COLO668 (cell line): ENCODE results near the gene CASZ1.

ENCODE experiments used
- DNase-seq: peaks from one replicate; lab custom pipeline; 2025; ENCODE audit not compliant: unreplicated experiment; lab: John Stamatoyannopoulos, UW

Gene CASZ1

DNA sequence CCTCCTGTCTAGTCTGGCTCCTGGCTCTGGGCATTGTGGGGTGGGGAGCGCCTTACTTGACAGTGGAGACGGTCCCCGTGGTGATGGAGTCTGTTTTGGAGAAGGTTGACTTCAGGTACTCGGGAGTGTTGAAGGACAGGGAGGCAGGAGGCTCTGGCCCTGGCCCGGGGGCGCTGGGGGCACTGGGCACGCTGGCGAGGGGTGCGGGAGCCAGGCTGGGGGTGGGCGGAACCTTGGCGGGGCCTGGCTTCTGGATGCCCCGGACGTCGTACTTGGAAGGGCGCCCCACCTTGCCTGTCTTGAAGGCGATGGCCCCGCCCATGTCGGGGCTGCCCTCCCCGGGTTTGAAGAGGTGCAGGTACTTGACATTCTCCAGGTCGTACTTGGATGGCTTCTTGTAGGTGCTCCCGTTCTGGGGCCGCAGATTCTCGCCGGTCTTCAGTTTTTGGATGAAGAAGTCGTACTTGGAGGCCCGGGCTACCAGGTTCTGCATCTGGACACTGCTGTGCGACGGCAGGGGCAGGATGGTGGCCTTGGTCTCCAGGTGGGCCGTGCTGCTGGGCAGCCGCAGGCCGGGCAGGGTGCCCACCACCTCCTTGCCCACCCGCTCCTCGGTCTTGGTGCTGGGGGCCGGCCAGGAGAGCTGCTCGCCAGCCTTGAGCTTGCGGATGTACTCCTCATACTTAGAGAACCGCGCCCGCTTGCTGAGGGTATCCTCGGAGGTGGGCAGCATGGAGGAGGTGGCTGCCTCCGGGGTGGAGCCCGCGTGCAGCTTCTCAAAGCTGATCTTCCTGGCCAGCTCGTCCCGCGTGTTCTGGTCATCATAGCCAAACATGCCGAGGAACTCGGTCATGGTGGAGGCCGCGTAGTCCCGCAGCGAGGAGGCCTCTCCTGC lies 136.6 kb downstream of the CASZ1 start:
- DNase-seq, result no peak

DNA sequence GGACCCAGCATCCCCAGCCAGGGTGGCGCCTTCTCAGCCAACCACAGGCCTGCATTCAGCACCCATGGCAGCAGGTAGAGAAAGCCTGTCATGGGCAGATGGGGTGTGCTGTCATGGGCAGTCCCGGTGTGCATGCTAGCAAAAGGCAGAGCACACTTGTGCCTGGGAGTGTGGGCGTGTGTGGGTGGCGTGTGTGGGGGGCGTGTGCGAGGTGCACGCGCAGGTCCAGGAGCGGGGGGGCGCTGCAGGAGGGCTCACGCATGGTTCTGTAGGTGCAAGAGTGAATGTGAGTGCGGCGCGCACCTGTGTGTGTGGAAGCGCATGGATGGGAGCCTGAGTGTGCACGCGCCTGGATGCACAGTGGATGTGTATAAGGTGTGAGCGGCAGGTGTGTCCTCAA lies 137.2 kb downstream of the CASZ1 start:
- DNase-seq, result no peak

DNA sequence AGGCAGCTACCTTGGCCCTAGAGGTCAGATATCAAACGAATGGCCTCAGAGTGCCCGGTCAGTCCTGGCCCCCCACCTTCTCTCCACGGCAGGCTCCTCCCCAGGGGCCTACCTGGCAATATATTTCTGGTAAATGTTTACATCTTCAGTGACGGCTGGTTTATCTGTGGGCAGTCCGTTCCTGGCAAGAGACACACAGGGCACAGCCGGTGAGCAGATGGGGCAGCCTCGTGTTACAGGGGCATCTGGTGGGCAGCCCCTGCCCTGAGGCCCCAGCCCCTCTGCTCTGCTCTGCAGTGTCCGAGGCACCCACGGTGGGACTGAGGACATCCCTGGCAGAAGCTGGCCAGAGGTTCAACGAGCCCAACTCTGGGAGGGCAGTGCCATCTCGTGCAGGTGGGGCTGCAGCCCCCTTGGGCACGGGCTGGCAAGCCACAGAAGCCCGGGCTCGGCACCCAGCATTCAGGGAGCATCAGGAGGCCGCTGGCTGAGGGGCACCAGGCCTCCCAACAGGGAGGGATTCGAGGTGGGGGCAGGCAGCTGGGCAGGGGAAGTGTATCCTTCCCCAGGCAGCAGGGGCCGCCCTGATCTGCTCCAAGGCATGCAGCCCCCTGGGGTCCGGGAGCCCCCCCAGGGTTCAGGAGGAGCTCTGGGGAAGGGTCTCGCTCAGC lies 137.9 kb downstream of the CASZ1 start:
- DNase-seq, result no peak

DNA sequence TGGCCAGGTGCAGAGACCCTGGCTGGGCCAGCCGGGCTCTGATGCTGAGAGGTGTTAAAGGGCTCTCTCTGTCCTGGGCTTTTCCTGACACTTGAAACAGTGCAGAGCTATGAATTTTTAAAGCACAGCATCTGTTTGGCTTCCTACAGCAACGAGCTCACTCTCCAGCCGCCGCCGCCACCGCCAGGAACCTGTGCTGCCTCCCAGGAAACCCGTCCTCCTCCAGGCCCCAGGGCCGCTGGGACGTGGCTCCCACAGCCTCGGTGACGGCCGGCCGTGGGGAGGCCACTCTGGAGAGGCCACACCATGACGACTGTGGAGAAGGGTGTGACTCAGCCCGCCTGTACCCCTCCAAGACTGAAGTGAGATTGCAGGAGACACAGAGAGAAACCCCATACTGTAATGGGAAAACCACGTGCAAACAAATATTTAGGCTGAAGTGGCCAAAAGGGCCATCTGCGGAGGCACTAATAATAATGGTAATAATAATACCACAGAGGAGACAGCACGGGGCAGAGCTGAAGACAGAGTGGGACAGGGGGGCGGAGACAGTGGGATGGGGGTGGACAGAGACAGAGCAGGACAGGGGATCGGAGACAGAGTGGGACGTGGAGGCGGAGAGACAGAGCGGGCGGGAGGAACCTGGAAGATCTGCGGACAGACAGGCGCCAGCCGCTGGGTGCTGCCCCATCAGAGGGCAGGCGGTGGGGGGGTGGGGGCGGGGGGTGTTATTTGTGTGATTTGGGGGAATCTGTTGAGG lies 139.2 kb downstream of the CASZ1 start:
- no peak for DNase-seq

DNA sequence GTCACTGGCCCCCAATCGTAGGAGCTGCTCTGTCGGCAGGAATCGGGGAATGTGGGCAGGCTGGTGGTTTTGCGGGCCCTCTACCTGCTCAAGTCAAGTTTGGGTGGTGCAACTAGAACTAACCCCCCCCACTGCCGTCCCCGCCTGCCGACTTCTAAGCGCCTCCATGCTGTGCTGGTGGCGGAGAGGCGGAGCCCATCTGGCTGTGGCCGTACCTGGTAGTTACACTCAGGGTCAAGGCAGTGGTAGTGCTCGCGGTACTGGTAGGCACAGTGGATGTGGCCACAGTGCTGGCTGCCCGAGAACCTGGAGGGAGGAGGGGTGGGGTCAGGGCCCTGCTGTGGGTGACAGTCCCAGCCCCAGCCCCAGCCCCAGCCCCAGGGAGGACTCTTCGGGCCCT lies 140.0 kb downstream of the CASZ1 start:
- DNase-seq, result no peak

DNA sequence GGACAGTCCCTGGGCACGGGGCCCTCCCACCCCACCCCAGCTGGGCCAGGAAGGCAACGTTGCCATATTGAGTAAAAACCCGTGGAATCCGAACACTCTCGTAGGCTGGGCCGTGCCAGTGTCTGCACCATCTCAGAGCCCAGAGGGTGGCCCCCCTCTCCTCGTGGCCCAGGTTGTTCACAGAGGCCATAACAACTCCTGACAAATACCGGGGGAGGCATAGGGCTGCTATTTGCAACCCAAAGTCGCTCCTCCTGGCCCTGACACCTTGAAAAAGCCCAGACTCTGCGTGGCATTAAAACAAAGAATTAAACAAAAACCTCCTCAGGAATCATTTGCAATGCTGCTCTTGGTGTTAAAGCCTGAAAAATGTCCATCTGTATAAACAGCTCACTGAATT lies 141.4 kb downstream of the CASZ1 start:
- DNase-seq, result no peak

DNA sequence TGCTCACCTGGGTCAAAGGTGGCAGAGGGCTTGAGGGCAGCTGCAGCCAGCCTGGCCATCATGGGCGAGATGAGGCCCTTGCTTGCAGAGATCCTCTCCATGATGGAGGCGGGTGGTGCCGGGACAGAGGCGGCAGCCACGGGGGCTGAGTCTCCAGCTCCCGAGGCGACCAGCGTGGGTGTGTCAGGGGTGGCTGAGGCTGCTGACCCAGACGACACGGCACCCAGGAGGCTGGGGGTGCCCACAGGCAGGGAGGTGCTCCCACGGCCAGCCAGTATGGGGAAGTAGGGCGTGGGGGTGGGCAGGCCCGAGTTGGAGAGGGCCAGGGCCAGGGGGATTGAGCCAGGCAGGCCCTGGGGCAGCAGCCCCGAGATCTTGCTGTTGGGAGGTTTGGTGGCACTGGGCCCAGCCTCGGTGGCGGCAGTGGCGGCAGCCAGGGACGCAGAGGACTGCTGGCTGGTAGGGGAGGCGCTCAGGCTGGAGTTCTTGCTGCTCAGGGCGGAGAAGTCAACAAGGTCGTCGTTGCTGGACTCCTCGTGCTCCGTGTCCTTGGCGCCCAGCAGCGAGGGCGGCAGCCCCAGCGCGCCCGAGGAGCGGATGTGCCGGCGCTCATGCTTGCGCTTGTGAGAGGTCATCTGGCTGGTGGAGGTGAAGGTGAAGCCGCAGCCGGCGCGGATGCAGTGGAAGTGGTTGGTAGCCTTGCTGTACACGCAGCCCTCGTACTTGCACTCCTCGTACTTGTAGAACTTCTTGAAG lies 142.9 kb downstream of the CASZ1 start:
- no peak for DNase-seq

DNA sequence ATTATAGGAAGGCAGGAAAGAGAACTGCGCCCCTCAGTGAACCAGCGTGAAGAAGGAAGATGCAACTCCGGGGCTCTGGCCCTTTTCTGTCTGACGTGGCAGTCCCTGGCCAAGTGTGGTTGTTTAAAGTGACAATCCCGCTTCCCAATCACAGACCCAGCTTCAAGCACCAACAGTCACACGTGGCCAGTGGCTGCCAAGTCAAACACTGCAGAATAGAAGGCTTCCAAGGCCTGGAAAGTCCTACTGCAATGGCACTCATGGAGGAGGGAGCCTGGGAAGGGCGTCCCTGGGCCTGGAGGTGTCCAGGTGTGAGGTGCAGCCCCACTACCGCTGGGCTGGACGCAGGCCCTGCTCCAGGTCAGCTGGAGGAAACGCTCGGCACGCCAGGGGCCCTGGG lies 143.8 kb downstream of the CASZ1 start:
- DNase-seq, result no peak

DNA sequence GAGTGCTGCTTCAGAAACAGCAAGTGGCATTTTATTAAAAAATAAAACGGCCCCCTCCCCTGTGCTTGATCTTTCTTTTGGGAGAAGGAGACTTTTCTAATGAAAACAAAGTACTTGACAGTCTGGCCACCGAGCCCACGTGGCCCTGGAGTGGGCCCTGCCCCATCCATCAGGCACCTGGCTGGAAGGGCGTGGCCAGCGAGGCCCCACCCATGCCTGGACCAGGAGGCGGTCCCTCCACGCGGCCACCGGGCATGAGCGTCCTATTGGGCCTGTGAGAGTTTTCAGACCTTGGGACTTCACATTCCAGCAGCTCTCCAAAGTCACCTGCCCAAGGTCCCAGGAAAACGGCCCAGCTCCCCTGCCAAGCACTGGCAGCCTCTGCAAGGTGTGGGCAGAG lies 144.7 kb downstream of the CASZ1 start:
- DNase-seq, result peak; percentile 81

DNA sequence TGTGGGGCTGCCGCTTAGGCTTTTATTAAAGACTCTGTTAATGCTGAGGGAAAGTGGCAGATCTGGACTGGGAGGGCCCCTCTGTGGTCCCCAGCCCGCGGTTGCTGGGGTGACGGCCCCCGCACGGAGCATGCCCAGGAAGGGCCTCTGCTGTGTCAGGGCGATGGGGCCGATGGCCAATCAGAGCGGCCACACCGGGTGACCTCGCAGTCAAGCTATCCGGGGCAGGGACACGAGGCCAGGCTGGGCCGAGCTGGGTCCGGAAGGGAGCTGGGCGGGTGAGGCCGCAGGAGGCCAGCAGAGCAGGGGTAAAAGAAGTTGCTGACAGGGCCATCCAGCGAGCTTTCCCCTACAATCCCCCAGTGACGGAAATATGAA lies 145.1 kb downstream of the CASZ1 start:
- no peak for DNase-seq

DNA sequence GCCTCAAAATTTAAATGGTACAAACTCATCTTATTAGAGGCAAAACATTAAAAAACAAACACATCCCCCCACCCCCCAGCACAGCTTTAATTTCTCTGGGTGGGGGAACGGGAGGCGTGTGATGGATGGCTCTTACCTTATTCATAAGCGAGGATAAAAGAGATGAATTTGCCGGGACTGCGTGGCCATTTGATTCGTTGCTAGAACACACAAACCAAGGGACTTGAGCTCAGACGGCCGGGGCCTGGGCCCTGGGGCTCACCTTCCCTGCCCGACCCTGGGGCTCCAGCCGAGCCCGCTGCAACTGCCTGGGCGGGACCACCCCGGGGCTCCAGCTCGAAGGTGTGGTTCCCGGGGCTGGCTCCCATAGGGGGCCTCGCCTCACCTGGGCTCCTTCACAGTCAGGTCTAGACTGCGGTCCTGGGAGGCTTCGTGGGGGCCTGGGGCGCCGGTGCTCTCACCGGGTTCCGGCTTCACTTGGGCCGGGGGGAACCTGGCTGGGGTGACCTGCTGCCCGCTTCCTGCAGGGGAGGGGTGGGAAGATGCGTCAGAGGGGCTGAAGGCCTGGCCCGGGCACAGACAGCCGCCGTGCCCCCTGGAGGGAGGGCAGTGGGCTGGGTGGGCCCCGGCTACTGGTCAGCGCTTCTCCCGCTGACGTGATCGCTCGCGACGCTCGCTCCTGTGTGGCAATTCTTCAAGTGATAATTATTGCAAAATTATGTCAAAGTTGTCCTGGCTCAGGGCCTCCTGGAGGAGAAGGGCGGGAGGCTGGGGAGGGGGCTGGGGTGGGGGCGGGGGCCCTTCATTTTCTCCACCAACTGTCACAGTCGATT lies 145.7 kb downstream of the CASZ1 start:
- DNase-seq, result no peak

DNA sequence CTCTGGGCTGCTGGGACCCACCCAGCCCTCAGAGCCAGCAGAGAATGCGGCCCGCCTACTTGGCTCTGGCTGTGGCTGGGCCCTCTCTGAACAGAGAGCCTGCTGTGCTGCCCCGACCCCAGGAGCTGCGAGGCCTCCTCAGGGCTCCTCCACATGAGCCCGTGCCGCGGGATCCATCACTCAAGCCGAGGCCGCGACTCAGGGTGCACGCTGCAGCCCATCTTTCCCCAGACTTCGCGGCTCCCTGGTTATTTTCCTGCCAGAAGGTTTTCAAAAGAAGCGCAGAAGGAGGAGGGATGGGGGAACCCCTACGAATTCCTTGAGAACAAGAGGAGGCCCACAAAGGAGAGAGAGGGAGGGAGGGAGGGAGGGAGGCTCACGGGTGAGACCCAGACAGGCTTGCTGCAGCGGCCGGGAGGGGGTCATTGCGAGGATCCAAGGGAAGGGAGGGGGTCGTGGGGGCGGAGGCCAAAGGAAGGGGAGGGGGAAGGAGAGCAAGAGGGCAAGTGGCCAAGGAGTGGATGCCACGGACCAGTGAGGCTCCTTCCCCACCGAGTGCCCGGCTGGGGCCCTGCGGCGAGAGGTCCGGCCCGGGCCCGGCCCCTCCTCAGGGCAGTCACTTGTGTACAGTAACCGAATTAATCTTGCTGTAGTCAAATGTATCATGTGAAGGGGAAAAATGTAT lies 146.8 kb downstream of the CASZ1 start:
- DNase-seq, result no peak

DNA sequence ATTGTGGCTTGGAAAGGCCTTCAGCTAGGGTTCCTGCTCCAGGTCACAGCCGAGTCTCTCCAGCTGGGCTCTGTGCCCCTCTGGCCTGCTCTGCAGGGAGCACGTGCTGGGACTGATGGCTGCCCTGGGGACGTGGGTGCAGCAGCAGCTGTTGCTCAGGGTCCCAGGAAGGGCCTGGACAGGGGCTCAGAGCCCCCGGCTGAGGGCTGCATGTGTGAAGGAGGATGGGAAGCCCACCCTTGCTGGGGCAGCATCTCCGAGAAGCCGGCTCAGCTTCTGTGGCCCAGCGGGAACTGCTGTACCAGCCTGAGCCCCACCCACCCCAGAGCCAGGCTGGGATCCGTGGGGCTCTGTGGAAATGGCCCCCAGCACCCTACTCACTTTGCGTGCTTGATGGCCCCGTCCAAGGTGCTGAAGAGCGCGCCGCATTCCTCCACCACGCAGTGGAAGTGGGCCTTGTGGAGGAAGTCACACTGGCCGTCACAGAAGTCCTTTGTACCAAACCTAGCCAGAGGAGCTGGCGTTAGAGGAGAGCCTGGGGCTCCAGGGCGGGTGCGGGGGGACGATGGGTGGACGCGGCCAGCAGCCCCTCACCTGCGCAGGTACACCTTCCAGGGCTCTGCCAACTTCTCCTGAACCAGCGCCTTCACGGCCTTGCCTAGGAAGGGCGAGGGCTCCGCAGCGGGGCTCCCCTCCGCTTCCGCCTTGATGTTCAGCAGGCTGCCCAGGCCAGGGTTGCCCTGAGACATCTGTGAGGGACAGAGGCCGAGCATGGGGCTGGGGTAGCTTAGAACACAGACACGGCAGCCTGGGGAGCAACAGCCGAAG lies 147.5 kb downstream of the CASZ1 start:
- no peak for DNase-seq

DNA sequence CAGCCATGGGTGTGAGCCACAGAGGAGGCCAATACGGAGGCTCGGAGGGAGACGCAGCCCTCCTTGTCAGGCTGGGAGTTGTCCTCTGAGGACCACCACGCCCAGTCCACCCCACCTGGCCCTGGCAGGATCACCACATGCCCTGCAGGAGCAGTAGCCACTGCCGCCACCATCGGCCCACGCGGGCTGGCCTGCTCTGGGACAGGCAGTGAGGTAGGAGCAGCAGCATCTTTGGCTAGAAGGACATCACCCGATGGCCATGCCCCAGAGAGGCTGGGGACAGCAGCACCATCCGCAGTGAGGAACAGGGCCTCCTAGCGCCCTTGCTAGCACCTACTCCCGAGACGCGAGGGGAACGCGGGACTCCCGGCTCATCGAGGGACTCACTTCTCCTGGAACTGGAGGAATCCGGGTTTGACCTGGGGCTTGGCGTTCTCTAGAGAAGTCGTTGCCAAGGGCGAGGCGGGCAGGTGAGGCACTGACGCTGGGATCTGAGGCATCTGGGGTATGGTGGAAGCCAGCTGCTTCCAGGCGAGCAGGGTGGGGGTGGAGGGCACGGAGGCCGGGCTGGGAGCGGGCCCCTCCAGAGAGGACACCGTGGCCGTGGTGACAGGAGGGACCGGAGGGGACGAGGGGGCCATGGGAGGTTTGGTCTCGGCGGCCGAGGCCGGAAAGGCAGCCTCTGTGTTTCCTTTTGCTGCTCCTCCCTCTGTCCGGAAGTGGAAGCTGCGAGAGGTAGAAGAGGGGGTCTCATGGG lies 148.9 kb downstream of the CASZ1 start:
- no peak for DNase-seq

DNA sequence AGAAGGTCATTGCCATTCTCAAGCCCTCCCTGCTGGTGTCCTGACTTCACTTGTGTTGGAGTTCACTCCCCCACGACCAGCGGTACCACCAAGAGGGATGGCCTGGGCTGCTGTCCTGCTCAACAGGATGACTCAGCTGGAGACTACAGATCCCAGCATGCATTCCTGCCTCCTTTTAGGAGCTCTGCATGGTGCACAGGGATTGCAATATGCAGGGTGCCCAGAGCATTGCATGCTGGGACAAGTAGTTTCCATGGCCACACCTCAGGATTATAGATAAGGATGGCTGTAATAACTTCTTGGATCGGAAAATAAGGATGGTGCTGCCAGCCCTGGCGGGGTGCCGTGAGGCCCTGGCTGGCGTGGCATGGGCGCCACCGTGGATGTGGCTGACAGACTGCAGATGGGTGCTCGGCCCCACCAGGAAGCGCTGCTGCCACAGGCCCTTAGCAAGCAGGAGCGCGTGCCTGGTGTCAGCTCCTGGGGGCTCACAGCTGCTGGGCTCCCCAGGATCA lies 150.0 kb downstream of the CASZ1 start:
- peak; percentile 46 for DNase-seq

DNA sequence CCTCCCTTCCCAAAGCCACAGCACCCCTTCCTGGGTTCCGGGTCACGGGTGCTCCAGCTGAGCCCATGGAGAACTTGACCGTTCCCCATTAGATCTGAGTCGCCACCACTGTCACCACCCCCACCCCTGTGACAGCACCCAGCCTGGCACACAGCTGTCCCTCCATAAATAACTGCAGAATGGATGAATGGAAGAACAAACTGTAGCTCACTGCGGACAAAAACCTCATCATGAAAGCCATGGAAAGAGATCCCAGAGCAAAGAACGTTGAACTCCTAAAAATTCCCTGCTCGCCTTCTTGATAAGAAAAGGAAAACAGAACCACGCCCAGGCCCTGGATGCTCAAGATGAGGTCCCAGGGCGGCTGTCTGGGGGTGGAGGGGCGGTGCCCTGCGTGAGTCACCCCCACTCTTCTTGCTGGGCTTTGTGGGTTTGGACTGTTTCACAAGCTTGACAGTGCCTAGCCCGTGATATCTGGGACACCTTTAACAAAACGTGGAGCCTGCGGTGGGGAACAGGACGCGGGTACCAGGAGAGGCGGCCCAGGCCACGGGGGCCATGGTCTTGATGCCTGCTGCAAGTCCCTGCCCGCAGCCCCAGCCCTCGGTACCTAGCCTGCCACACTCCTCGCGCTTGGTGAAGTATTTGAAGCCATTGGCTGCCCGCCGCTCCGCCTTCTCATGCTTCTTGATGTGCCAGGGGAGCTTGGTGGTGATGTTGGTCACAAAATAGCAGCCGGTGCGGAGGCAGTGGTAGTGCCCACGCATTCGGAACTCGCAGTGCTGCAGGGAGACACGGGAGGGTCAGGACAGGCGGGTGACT lies 151.9 kb downstream of the CASZ1 start:
- DNase-seq, result peak; percentile 63
